ENCODE results near the gene IKBKE.

The IKBKE gene

DNA sequence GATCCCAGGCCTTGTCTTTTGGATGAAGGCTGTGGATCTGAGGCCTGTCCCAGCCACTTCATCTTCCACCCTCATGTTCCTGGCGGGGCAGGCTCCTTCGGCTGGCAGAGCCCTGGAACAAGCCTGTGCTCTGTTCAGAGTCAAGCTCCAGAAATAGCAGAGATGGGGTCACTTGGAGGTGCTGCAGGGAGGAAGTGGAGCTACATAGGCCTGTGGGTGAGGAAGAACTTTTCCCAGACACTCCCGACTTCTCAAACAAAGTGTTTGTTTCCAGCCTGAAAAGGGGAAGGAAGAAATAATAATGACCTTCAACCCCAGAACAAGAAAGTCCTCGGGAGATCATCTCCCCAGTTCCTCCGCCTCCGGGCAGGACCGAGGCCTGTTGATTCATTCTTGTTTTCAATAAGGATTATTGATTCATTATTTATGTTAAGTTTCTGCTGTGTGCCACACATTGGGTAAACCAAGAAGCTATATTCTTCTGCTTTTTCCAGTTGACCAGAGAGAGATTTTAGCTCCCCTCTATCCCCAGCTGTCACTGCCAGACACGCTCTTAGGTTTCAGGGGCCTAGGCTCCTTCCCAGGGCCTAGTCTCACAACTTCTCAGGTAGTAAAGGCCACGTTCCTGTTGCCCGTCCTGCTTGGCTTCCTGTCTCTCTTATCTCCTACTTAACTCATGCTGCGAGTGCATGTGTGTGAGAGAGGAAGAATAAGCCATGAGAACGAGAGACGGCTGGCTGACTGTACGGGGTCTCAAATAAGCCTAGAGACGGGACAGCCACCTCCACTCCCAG is 16.9 kb downstream of the IKBKE start:
- Histone ChIP-seq H3K27me3 (ENCODE audit: insufficient read depth, poor library complexity, severe bottlenecking) (no peaks in the 10 kb centered on the region), H3K9me3 (ENCODE audit: severe bottlenecking) (no peaks in the 10 kb centered on the region), H3K4me3 (ENCODE audit: severe bottlenecking) (no peak overlapping the region), H3K36me3 (ENCODE audit: low read depth) (no peaks in the 10 kb centered on the region), H3K4me1 (ENCODE audit: insufficient read depth, poor library complexity, severe bottlenecking) (peaks cover 3% of the 10 kb centered on the region), H3K27ac (ENCODE audit: poor library complexity, severe bottlenecking) (no peak overlapping the region)
- no peak for ATAC-seq (ENCODE audit: low read depth)
- DNase-seq (ENCODE audit: low spot score), result no peak
- TF ChIP-seq, protein P1, sequence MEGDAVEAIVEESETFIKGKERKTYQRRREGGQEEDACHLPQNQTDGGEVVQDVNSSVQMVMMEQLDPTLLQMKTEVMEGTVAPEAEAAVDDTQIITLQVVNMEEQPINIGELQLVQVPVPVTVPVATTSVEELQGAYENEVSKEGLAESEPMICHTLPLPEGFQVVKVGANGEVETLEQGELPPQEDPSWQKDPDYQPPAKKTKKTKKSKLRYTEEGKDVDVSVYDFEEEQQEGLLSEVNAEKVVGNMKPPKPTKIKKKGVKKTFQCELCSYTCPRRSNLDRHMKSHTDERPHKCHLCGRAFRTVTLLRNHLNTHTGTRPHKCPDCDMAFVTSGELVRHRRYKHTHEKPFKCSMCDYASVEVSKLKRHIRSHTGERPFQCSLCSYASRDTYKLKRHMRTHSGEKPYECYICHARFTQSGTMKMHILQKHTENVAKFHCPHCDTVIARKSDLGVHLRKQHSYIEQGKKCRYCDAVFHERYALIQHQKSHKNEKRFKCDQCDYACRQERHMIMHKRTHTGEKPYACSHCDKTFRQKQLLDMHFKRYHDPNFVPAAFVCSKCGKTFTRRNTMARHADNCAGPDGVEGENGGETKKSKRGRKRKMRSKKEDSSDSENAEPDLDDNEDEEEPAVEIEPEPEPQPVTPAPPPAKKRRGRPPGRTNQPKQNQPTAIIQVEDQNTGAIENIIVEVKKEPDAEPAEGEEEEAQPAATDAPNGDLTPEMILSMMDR (IDR thresholded peaks at IDR 0.05; ENCODE audit: poor library complexity, severe bottlenecking), result no peak

DNA sequence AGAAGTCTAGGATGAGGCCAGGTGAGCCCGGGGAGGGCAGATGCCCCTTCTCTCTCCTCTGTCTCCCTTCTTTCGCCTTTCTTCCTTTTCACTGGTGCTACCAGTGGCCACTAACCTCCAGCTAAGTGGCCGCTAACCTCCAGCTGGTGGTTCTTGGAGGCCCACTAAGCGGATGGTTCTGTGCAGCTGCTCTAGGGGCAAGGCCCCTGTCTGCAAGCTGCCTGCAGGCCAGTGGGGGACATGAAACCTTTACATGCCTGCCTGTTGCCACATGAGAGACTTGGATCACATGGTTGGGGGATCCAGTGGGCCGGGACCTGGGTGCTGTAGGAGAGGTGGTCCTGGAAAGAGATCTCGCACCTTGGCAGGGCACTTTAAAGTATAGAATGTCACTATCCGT is 17.7 kb downstream of the IKBKE start:
- no peaks in the 10 kb centered on the region for H3K27me3 ChIP-seq (ENCODE audit: insufficient read depth, poor library complexity, severe bottlenecking)
- no peak for ATAC-seq (ENCODE audit: low read depth)
- no peaks in the 10 kb centered on the region for H3K9me3 ChIP-seq (ENCODE audit: severe bottlenecking)
- no peaks in the 10 kb centered on the region for H3K36me3 ChIP-seq (ENCODE audit: low read depth)
- no peak overlapping the region for H3K27ac ChIP-seq (ENCODE audit: poor library complexity, severe bottlenecking)
- H3K4me3 ChIP-seq (ENCODE audit: severe bottlenecking), result no peak overlapping the region
- no peaks in the 10 kb centered on the region for H3K4me1 ChIP-seq (ENCODE audit: insufficient read depth, poor library complexity, severe bottlenecking)
- TF ChIP-seq, protein P1 (IDR thresholded peaks at IDR 0.05; ENCODE audit: poor library complexity, severe bottlenecking), result no peak
- no peak for DNase-seq (ENCODE audit: low spot score)

DNA sequence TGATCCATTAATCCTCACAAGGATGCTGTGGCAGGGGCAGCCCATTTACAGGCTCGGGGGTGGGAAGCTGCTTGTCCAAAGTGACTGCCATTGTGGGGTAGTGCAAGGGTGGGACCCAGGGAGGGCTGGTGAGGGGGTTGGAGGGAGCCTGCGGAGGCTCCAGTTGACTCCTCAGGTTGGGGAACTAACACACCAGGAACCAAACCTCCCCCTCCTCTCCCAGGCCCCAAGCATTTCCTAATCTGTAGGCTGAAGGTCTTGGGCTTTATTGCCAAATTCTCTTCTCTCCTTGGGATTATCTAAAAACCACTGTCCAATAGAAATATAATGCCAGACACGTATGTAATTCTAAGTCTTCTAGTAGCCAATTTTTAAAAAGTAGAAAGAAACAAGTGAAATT is 18.2 kb downstream of the IKBKE start:
- TF ChIP-seq, protein P1 (IDR thresholded peaks at IDR 0.05; ENCODE audit: poor library complexity, severe bottlenecking), result no peak
- DNase-seq (ENCODE audit: low spot score) (no peak), ATAC-seq (ENCODE audit: low read depth) (no peak)
- Histone ChIP-seq H3K27me3 (ENCODE audit: insufficient read depth, poor library complexity, severe bottlenecking) (no peaks in the 10 kb centered on the region), H3K4me1 (ENCODE audit: insufficient read depth, poor library complexity, severe bottlenecking) (no peaks in the 10 kb centered on the region), H3K4me3 (ENCODE audit: severe bottlenecking) (no peak overlapping the region), H3K27ac (ENCODE audit: poor library complexity, severe bottlenecking) (no peak overlapping the region), H3K9me3 (ENCODE audit: severe bottlenecking) (no peaks in the 10 kb centered on the region), H3K36me3 (ENCODE audit: low read depth) (no peaks in the 10 kb centered on the region)

DNA sequence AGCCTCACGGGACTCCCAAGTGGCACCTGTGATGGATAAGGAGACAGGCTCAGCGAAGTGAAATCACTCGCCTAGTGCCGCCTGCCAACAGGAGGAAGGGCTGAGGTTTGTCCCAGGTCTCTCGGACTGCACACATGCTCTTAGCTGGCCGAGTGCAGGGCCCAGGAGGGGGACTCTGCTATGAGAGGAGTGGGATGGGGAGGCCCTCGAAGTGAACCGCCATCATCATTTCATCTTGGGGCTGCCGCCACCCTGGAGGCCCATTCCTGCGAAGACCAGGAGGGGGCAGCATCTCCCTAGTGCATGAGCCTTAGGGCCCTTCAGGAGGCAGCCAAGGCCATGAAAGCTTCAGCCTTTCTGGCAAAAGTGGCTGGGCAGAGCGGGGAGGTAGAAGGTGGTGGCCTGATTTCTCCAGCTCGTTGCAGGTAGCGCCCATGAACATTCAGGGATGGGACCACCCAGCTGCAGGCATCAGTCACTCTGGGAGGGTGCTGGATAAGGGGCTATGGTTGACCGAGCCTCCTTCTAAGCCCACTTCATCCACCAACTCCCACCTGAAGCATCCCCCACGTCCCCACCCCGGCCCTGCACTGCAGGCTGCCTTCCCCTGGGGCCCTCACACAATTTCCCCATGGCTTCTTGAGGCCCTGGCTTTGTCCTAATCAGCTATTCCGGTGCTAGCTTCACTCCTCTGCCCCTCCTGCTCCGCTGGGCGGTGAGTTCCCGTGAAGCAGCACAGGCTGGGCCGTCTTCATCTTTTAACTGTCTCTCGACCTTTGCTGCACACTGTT is 19.9 kb downstream of the IKBKE start:
- H3K9me3 ChIP-seq (ENCODE audit: severe bottlenecking), result no peaks in the 10 kb centered on the region
- no peaks in the 10 kb centered on the region for H3K27me3 ChIP-seq (ENCODE audit: insufficient read depth, poor library complexity, severe bottlenecking)
- no peaks in the 10 kb centered on the region for H3K36me3 ChIP-seq (ENCODE audit: low read depth)
- no peak overlapping the region for H3K4me3 ChIP-seq (ENCODE audit: severe bottlenecking)
- TF ChIP-seq, protein P1 (IDR thresholded peaks at IDR 0.05; ENCODE audit: poor library complexity, severe bottlenecking), result peak; percentile 96
- ATAC-seq (ENCODE audit: low read depth), result peak; percentile 82
- no peak overlapping the region for H3K27ac ChIP-seq (ENCODE audit: poor library complexity, severe bottlenecking)
- no peak for DNase-seq (ENCODE audit: low spot score)
- no peaks in the 10 kb centered on the region for H3K4me1 ChIP-seq (ENCODE audit: insufficient read depth, poor library complexity, severe bottlenecking)
